PC-3 (cell line): ENCODE measurements around the gene SNHG17.
"Not testable (repeated sequence)": the region's sequence is repeated elsewhere in the genome, so short reads cannot be mapped to it uniquely, and the experiment has no call there.

Experiments
- CTCF ChIP-seq: fragments of 300-600 bp; sonication (generic); conservative IDR thresholded peaks from 2 replicates; pipeline ENCODE4 v1.5.1; 2017; ENCODE audit warnings: antibody characterized with exemption, low read depth, mild to moderate bottlenecking, low read length
- EZH2 ChIP-seq: fragments of 300-600 bp; sonication (generic); IDR thresholded peaks from one replicate; pipeline ENCODE4 v1.6.1; 2017; ENCODE audit warnings: antibody characterized with exemption, mild to moderate bottlenecking, low read length; ENCODE audit not compliant: unreplicated experiment
- EZH2phosphoT487 ChIP-seq: fragments of 300-600 bp; sonication (generic); IDR thresholded peaks from 2 replicates; pipeline ENCODE4 v1.6.1; 2018; ENCODE audit warnings: mild to moderate bottlenecking, antibody characterized with exemption, low read length, borderline replicate concordance

DNA sequence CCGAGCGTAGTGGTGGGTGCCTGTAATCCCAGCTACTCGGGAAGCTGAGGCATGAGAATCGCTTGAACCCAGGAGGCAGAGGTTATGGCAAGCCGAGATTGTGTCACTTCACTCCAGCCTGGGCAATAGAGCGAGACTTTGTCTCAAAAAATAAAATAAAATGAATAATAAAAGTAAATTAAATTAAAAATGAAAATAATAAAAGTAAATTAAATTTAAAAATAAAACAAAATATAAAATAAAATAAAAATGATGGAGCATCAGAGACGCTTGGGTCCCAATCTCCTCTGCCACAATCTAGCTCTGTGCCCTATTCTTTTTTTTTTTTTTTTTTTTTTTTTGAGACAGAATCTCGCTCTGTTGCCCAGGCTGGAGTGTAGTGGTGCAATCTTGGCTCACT is 6.0 kb upstream of the SNHG17 start:
- not testable (repeated sequence) for TF ChIP-seq CTCF, EZH2, EZH2phosphoT487
